A549 treated with Hydrocortisone at 1 μM for 4 hours (cell line): ENCODE data around the gene TNFRSF14. TPM values are rescaled to one million over a fixed set of nuclear protein-coding genes. Genes with fewer than 3 reads are reported as not detected.

Experiments
- total RNA-seq: library from RNA; stranded (reverse); fragments of 200-300 nt; extraction: Qiagen RNA extraction; gene quantifications from 5 replicates; pipeline ENCODE4 v1.2.3, GENCODE V29; 2022

Gene TNFRSF14
- total RNA-seq: 0.14 to 0.55 TPM (median 0.28 TPM) in 5 replicates

GRCh38 chr1:2556277-2556677, at the start of gene TNFRSF14:
TSS of gene TNFRSF14 (plus strand) at chr1:2556371. CDS start at chr1:2556665, 294 bp downstream.

GRCh38 chr1:2525920-2526823, 30.0 kb upstream of the TNFRSF14 start, which contains the start of gene PANK4:
TSS of gene PANK4 (minus strand) at chr1:2526596. CDS start at chr1:2526587, 9 bp downstream.

GRCh38 chr1:2529784-2530512, 26.2 kb upstream of the TNFRSF14 start, which contains the start of gene HES5:
TSS of gene HES5 (minus strand) at chr1:2530263. CDS start at chr1:2530164, 99 bp downstream.

GRCh38 chr1:2586154-2587070, 30.2 kb downstream of the TNFRSF14 start, which contains the start of gene PRXL2B:
TSS of gene PRXL2B (plus strand) at chr1:2586777. CDS start at chr1:2586886, 109 bp downstream.

Other genes starting within 250 kb of the TNFRSF14 start
- 5.1 to 6.2 TPM (median 6.0 TPM) in 5 replicates for gene MORN1, start 164.8 kb upstream of the TNFRSF14 start, total RNA-seq
- gene RER1, start 164.5 kb upstream of the TNFRSF14 start, total RNA-seq: 92.4 to 123 TPM (median 122 TPM) in 5 replicates
- gene PEX10, start 143.8 kb upstream of the TNFRSF14 start, total RNA-seq: 19.1 to 25.3 TPM (median 23.1 TPM) in 5 replicates
- 0.24 to 0.43 TPM (median 0.33 TPM) in 5 replicates for gene PLCH2, start 80.1 kb upstream of the TNFRSF14 start, total RNA-seq
- gene PANK4, start 29.8 kb upstream of the TNFRSF14 start, total RNA-seq: 8.3 to 11.8 TPM (median 10.3 TPM) in 5 replicates
- not detected in 5 replicates for gene HES5, start 26.1 kb upstream of the TNFRSF14 start, total RNA-seq
- 19.7 to 25.6 TPM (median 21.2 TPM) in 5 replicates for gene PRXL2B, start 30.4 kb downstream of the TNFRSF14 start, total RNA-seq
- 0.16 to 0.20 TPM in 2 of 5 replicates, not detected in the others for gene MMEL1, start 76.6 kb downstream of the TNFRSF14 start, total RNA-seq
- gene TTC34, start 245.3 kb downstream of the TNFRSF14 start, total RNA-seq: 0.01 to 0.07 TPM (median 0.03 TPM) in 5 replicates